Nephron (organoid): ENCODE measurements around the gene GGT7.

Experiments
- H3K27ac Mint-ChIP-seq, 3 experiments: 2 replicates each; pipeline ENCODE4 v1.8.0; 2020; ENCODE audit warnings: mixed read lengths in 3 of 3, mild to moderate bottlenecking in 2 of 3, moderate library complexity in 1 of 3
- H3K27me3 Mint-ChIP-seq: 2 replicates; pipeline ENCODE4 v1.8.0; 2021; ENCODE audit warnings: low read depth, mild to moderate bottlenecking, moderate library complexity, mixed read lengths
- H3K36me3 Mint-ChIP-seq: 2 replicates; pipeline ENCODE4 v1.8.0; 2020; ENCODE audit warnings: low read depth, mixed read lengths
- H3K4me1 Mint-ChIP-seq: 2 replicates; pipeline ENCODE4 v1.8.0; 2020; ENCODE audit warnings: mixed read lengths
- H3K4me3 Mint-ChIP-seq, 3 experiments: 2 replicates each; pipeline ENCODE4 v1.8.0; 2020; ENCODE audit warnings: mild to moderate bottlenecking in 3 of 3, mixed read lengths in 3 of 3, moderate library complexity in 2 of 3
- H3K9me3 Mint-ChIP-seq: 2 replicates; pipeline ENCODE4 v1.8.0; 2020; ENCODE audit warnings: mixed read lengths
- CTCF ChIP-seq, 3 experiments: fragments of 200-600 bp; sonication (generic); IDR thresholded peaks; one replicate each; pipeline ENCODE4 v1.5.0; 2021; ENCODE audit warnings: antibody characterized with exemption in 3 of 3; ENCODE audit not compliant: unreplicated experiment in 3 of 3

The GGT7 gene

GRCh38 chr20:34872622-34873224 lies at the start of gene GGT7:
GGT7 (minus strand) TSS chr20:34872856; CDS start chr20:34872815, 41 bp downstream.
- Mint-ChIP-seq H3K36me3 (no peaks in the 10 kb centered on the region), H3K27me3 (peaks cover 7% of the 10 kb centered on the region), H3K27ac (peak within 1 kb of the TSS in 2 of 3 experiments; percentile 14 to 22), H3K4me1 (peaks cover 48% of the 10 kb centered on the region), H3K9me3 (no peaks in the 10 kb centered on the region), H3K4me3 (peak within 1 kb of the TSS; percentile 90 to 94 (median 92))
- peak; percentile 51 to 71 (median 57) for TF ChIP-seq CTCF (IDR thresholded peaks at IDR 0.05; ENCODE audit: unreplicated experiment in 3 of 3)

GRCh38 chr20:34921436-34921835 lies 48.8 kb upstream of the GGT7 start:
- no peak overlapping the region for H3K27ac Mint-ChIP-seq

GRCh38 chr20:34920055-34920454 lies 47.4 kb upstream of the GGT7 start:
- TF ChIP-seq CTCF (IDR thresholded peaks at IDR 0.05; ENCODE audit: unreplicated experiment in 3 of 3) = no peak
- Mint-ChIP-seq H3K9me3 (no peaks in the 10 kb centered on the region), H3K4me3 (no peak overlapping the region)

More at GRCh38 chr20:34921436-34921835, 48.8 kb upstream of the GGT7 start:
- no peaks in the 10 kb centered on the region for H3K27me3 Mint-ChIP-seq
- H3K4me1 Mint-ChIP-seq = no peaks in the 10 kb centered on the region
- no peak for TF ChIP-seq CTCF (IDR thresholded peaks at IDR 0.05; ENCODE audit: unreplicated experiment in 3 of 3)
- no peak overlapping the region for H3K4me3 Mint-ChIP-seq
- H3K9me3 Mint-ChIP-seq = no peaks in the 10 kb centered on the region
- peaks cover 38% of the 10 kb centered on the region for H3K36me3 Mint-ChIP-seq

GRCh38 chr20:34916774-34917354 lies 44.2 kb upstream of the GGT7 start:
- Mint-ChIP-seq H3K36me3 (peaks cover 26% of the 10 kb centered on the region), H3K4me3 (no peak overlapping the region), H3K27ac (no peak overlapping the region), H3K9me3 (no peaks in the 10 kb centered on the region), H3K4me1 (no peaks in the 10 kb centered on the region), H3K27me3 (no peaks in the 10 kb centered on the region)
- no peak for TF ChIP-seq CTCF (IDR thresholded peaks at IDR 0.05; ENCODE audit: unreplicated experiment in 3 of 3)

More at GRCh38 chr20:34920055-34920454, 47.4 kb upstream of the GGT7 start:
- Mint-ChIP-seq H3K27me3 (no peaks in the 10 kb centered on the region), H3K36me3 (peaks cover 25% of the 10 kb centered on the region), H3K27ac (no peak overlapping the region), H3K4me1 (no peaks in the 10 kb centered on the region)

- H3K4me1 Mint-ChIP-seq = no peaks in the 10 kb centered on the region
- H3K27me3 Mint-ChIP-seq = no peaks in the 10 kb centered on the region
- H3K4me3 Mint-ChIP-seq = no peak overlapping the region
- H3K9me3 Mint-ChIP-seq = no peaks in the 10 kb centered on the region
- no peak overlapping the region for H3K27ac Mint-ChIP-seq
- no peak for TF ChIP-seq CTCF (IDR thresholded peaks at IDR 0.05; ENCODE audit: unreplicated experiment in 3 of 3)
- H3K36me3 Mint-ChIP-seq = peaks cover 26% of the 10 kb centered on the region
Measured at GRCh38 chr20:34915749-34916455, 43.2 kb upstream of the GGT7 start.
